GM19324 (cell line): Measurements from ENCODE around the gene NME4.
"Not testable (repeated sequence)": the region's sequence is repeated elsewhere in the genome, so short reads cannot be mapped to it uniquely, and the experiment has no call there.

ENCODE experiments used
- ATAC-seq: cut with Tn5 transposase; IDR thresholded peaks from one replicate; pipeline ENCODE4 v1.9.1; 2021; ENCODE audit warnings: mild to moderate bottlenecking, moderate library complexity; ENCODE audit not compliant: unreplicated experiment, low FRiP score

Gene NME4

GRCh38 chr16:375927-376816 lies 20.8 kb upstream of the NME4 start:
- ATAC-seq = no peak

- no peak for ATAC-seq
Measured at GRCh38 chr16:376817-377418, 20.1 kb upstream of the NME4 start.

GRCh38 chr16:377419-377951 lies 19.5 kb upstream of the NME4 start:
- ATAC-seq = no peak

GRCh38 chr16:378113-378820 lies 18.7 kb upstream of the NME4 start:
- ATAC-seq = not testable (repeated sequence)

- no peak for ATAC-seq
Measured at GRCh38 chr16:378821-379182, 18.2 kb upstream of the NME4 start.

- no peak for ATAC-seq
Measured at GRCh38 chr16:379183-379960, 17.6 kb upstream of the NME4 start.

- no peak for ATAC-seq
Measured at GRCh38 chr16:379961-380761, 16.8 kb upstream of the NME4 start.

- no peak for ATAC-seq
Measured at GRCh38 chr16:380762-381011, 16.3 kb upstream of the NME4 start.

GRCh38 chr16:381012-381788 lies 15.8 kb upstream of the NME4 start:
- peak; percentile 3 for ATAC-seq

- peak; percentile 67 for ATAC-seq
Measured at GRCh38 chr16:381789-382717, 14.9 kb upstream of the NME4 start, which contains the start of gene PGAP6. Gene PGAP6, minus strand, starts transcription at chr16:381978. Its CDS starts 157 bp downstream, at chr16:381821.

- no peak for ATAC-seq
Measured at GRCh38 chr16:383326-384051, 13.5 kb upstream of the NME4 start.

- ATAC-seq = no peak
Measured at GRCh38 chr16:386641-387156, 10.3 kb upstream of the NME4 start.

- ATAC-seq = not testable (repeated sequence)
Measured at GRCh38 chr16:387761-388666, 9.0 kb upstream of the NME4 start.

- no peak for ATAC-seq
Measured at GRCh38 chr16:389352-389751, 7.6 kb upstream of the NME4 start.

GRCh38 chr16:391885-392335 lies 5.1 kb upstream of the NME4 start:
- ATAC-seq = no peak

GRCh38 chr16:392450-393030 lies 4.5 kb upstream of the NME4 start:
- ATAC-seq = no peak
